Measurements from ENCODE around the gene TRPC6.

DNA sequence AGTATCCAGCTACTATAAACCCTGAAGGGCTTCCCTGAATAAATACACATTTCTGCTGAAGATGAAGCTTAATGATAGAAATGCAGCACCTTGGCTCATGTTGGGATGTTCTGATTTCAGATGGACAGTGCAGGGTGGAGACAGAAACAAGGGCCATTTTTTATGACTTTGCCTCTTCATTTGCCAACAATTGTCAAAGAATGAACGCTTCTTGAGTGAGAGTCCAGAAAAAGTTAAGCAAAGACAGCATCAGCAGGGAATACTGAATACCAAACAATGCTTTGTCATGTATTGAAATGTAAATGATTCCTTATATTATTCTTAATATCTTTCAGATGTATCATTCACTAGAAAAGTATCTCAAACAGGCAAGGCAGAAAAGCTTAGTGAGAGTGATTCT, 84.9 kb downstream of the TRPC6 start:
- TF ChIP-seq, protein P1, sequence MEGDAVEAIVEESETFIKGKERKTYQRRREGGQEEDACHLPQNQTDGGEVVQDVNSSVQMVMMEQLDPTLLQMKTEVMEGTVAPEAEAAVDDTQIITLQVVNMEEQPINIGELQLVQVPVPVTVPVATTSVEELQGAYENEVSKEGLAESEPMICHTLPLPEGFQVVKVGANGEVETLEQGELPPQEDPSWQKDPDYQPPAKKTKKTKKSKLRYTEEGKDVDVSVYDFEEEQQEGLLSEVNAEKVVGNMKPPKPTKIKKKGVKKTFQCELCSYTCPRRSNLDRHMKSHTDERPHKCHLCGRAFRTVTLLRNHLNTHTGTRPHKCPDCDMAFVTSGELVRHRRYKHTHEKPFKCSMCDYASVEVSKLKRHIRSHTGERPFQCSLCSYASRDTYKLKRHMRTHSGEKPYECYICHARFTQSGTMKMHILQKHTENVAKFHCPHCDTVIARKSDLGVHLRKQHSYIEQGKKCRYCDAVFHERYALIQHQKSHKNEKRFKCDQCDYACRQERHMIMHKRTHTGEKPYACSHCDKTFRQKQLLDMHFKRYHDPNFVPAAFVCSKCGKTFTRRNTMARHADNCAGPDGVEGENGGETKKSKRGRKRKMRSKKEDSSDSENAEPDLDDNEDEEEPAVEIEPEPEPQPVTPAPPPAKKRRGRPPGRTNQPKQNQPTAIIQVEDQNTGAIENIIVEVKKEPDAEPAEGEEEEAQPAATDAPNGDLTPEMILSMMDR (conservative IDR thresholded peaks at IDR 0.05 in 1 of 2, IDR thresholded peaks at IDR 0.05 in 1 of 2; ENCODE audit: low read depth in 1 of 2, low read length in 2 of 2): no peak
- TF ChIP-seq EZH2 (IDR thresholded peaks at IDR 0.05; ENCODE audit: low read length, missing control alignments): no peak
